Body of pancreas (tissue), 4 donors: ENCODE measurements around the gene HMCN2. TPM values are rescaled to one million over a fixed set of nuclear protein-coding genes. Genes with fewer than 3 reads are reported as not detected.

Source experiments
- ATAC-seq: fragments of 150-250 bp; one replicate; pipeline ENCODE4 v1.9.1; 2016
- DNase-seq, 4 donors: peaks; one replicate each; pipeline ENCODE4 v3.0.0-alpha.2; 2019
- H3K27ac ChIP-seq, 4 donors: fragments of 200-600 bp; sonication (generic); 1 replicate in 3 of 4; 2 replicates in 1 of 4; pipeline versions ENCODE4 v1.5.1 to v1.6.1; 2016 to 2019; ENCODE audit warnings: mild to moderate bottlenecking in 1 of 4, mixed read lengths in 1 of 4, moderate library complexity in 1 of 4
- H3K27me3 ChIP-seq, 2 donors: fragments of 200-600 bp; sonication (generic); one replicate each; pipeline ENCODE4 v1.6.0; 2016; ENCODE audit warnings: mild to moderate bottlenecking in 1 of 2
- H3K36me3 ChIP-seq, 2 donors: fragments of 200-600 bp; sonication (generic); replicated peaks in 1 of 2; 2 replicates each; pipeline ENCODE4 v1.5.1; 2016; ENCODE audit warnings: low read depth in 2 of 2; ENCODE audit not compliant: insufficient read depth in 1 of 2
- H3K4me1 ChIP-seq: fragments of 200-600 bp; sonication (generic); one replicate; pipeline ENCODE4 v1.6.0; 2016
- H3K4me3 ChIP-seq, 2 donors: fragments of 200-600 bp; sonication (generic); 1 replicate in 1 of 2; 2 replicates in 1 of 2; pipeline ENCODE4 v1.5.1; 2016 to 2019
- H3K9me3 ChIP-seq, 3 donors: fragments of 200-600 bp; sonication (generic); 1 replicate in 2 of 3; 2 replicates in 1 of 3; pipeline ENCODE4 v1.5.1; 2016
- POLR2A ChIP-seq, 3 donors: fragments of 450-650 bp; IDR thresholded peaks; one replicate each; pipeline ENCODE4 v1.6.1; 2016; ENCODE audit warnings: antibody characterized with exemption in 3 of 3, mild to moderate bottlenecking in 2 of 3
- WGBS, 2 donors: methylation state at CpG; one replicate each; pipeline ENCODE4 v1.1.5; 2017; 5-methylcytosine and 5-hydroxymethylcytosine counted together
- intact Hi-C: fragments of 100-400 bp; cut with DNase I; formaldehyde crosslinking; loops from one replicate; pipeline ENCODE4 v1.15.1; 2023
- total RNA-seq, 2 donors: library from RNA; depleted of rRNA; stranded (reverse); fragments of >200 nt; gene quantifications; one replicate each; pipeline ENCODE4 v1.1.0, GENCODE V29; 2016
- TF ChIP-seq, protein P1 (sequence below), 7 experiments: fragments of 450-650 bp in 4 of 7; fragments of 200-600 bp in 3 of 7; sonication (generic) in 3 of 7; IDR thresholded peaks; one replicate each; pipeline ENCODE4 v1.5.1; 2016 to 2019; ENCODE audit warnings: antibody characterized with exemption in 7 of 7

HMCN2 gene
- total RNA-seq, 2 donors from 2014 or later, result 0.78 to 3.6 TPM

GRCh38 chr9:130371196-130371966 is 105.8 kb downstream of the HMCN2 start:
- intact Hi-C loops, result no loop called here
- no peak overlapping the region for H3K27ac ChIP-seq
- no peak overlapping the region for H3K4me3 ChIP-seq
- TF ChIP-seq, protein P1, sequence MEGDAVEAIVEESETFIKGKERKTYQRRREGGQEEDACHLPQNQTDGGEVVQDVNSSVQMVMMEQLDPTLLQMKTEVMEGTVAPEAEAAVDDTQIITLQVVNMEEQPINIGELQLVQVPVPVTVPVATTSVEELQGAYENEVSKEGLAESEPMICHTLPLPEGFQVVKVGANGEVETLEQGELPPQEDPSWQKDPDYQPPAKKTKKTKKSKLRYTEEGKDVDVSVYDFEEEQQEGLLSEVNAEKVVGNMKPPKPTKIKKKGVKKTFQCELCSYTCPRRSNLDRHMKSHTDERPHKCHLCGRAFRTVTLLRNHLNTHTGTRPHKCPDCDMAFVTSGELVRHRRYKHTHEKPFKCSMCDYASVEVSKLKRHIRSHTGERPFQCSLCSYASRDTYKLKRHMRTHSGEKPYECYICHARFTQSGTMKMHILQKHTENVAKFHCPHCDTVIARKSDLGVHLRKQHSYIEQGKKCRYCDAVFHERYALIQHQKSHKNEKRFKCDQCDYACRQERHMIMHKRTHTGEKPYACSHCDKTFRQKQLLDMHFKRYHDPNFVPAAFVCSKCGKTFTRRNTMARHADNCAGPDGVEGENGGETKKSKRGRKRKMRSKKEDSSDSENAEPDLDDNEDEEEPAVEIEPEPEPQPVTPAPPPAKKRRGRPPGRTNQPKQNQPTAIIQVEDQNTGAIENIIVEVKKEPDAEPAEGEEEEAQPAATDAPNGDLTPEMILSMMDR (IDR thresholded peaks at IDR 0.05), result no peak
- TF ChIP-seq POLR2A (IDR thresholded peaks at IDR 0.05), result no peak
- WGBS, 2 donors, result 78 to 83% methylated on average over 3 of the region's 3 CpGs
- no peaks in the 10 kb centered on the region for H3K9me3 ChIP-seq
- DNase-seq (no peak), ATAC-seq (no peak)
- H3K4me1 ChIP-seq, result no peaks in the 10 kb centered on the region
- H3K27me3 ChIP-seq, result no peaks in the 10 kb centered on the region
- H3K36me3 ChIP-seq, result no peaks in the 10 kb centered on the region

DNA sequence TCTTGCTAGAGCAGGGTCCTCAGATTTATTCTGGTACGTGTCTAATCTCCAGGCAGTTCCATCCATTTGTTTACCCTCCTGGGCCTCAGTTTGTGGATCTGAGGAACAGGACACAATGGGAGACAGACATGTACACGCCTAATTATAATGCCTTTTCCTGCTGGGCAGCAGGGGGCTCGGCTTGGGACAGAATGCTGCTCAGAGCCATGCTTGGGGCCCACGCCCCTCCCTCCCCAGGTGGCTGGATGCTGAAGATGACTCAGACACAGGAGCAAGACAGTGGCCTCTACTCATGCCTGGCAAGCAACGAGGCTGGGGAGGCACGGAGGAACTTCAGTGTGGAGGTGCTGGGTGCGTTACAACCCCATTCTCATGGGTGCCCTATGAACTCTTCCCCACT is 106.5 kb downstream of the HMCN2 start:
- H3K4me3 ChIP-seq, result no peak overlapping the region
- ATAC-seq (no peak), DNase-seq (no peak)
- H3K9me3 ChIP-seq, result no peaks in the 10 kb centered on the region
- no peaks in the 10 kb centered on the region for H3K4me1 ChIP-seq
- intact Hi-C loops, result no loop called here
- H3K36me3 ChIP-seq, result no peaks in the 10 kb centered on the region
- no peak overlapping the region for H3K27ac ChIP-seq
- H3K27me3 ChIP-seq, result no peaks in the 10 kb centered on the region
- WGBS, 2 donors, result 71 to 75% methylated on average over 2 to 7 of the region's 7 CpGs
- TF ChIP-seq POLR2A (IDR thresholded peaks at IDR 0.05), result no peak
- TF ChIP-seq, protein P1 (IDR thresholded peaks at IDR 0.05), result no peak

DNA sequence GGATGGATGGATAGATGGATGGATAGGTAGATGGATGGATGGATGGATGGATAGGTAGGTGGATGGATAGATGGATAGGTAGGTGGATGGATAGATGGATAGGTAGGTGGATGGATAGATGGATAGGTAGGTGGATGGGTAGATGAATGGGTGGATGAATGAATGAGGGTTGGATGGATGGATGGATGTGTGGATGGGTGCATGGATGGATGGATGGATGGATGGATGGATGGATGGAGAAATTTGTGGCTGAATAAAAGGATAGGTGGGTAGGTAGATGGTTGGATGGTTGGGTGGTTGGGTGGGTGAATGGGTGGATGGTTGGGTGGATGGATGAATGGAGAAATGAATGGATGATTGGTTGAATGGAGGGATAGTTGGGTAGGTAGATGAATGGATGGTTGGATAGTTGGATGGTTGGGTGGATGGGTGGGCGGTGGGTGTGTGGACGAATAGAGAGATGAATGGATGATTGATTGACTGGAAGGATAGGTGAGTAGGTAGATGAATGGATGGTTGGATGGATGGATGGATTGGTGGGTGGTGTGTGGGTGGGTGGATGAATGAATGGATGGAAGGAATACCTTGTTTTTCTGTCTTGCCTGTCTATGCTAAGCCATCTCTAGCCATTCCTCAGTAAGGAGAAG is 108.2 kb downstream of the HMCN2 start:
- H3K27me3 ChIP-seq, result no peaks in the 10 kb centered on the region
- H3K9me3 ChIP-seq, result no peaks in the 10 kb centered on the region
- WGBS, 2 donors, result 55 to 75% methylated on average over 2 of the region's 2 CpGs
- no peaks in the 10 kb centered on the region for H3K36me3 ChIP-seq
- no peak overlapping the region for H3K4me3 ChIP-seq
- ATAC-seq (no peak), DNase-seq (no peak)
- intact Hi-C loops, result no loop called here
- no peaks in the 10 kb centered on the region for H3K4me1 ChIP-seq
- no peak for TF ChIP-seq POLR2A (IDR thresholded peaks at IDR 0.05)
- TF ChIP-seq, protein P1 (IDR thresholded peaks at IDR 0.05), result no peak
- no peak overlapping the region for H3K27ac ChIP-seq

GRCh38 chr9:130377612-130378011 is 112.1 kb downstream of the HMCN2 start:
- TF ChIP-seq POLR2A (IDR thresholded peaks at IDR 0.05), result no peak
- TF ChIP-seq, protein P1 (IDR thresholded peaks at IDR 0.05), result no peak
- H3K27ac ChIP-seq, result no peak overlapping the region
- H3K36me3 ChIP-seq, result no peaks in the 10 kb centered on the region
- no peaks in the 10 kb centered on the region for H3K9me3 ChIP-seq
- 76 to 84% methylated on average over 4 to 15 of the region's 17 CpGs for WGBS, 2 donors
- DNase-seq (no peak), ATAC-seq (no peak)
- H3K4me3 ChIP-seq, result no peak overlapping the region
- intact Hi-C loops, result no loop called here
- H3K4me1 ChIP-seq, result no peaks in the 10 kb centered on the region
- no peaks in the 10 kb centered on the region for H3K27me3 ChIP-seq
